Nucleus accumbens (tissue), 56 donors: Measurements from ENCODE around the gene SEPTIN1.
"Not testable (repeated sequence)": the region's sequence is repeated elsewhere in the genome, so short reads cannot be mapped to it uniquely, and the experiment has no call there.

Source experiments
- DNase-seq, 56 donors: peaks; one replicate each; lab custom pipeline; 2025; lab: John Stamatoyannopoulos, UW

SEPTIN1 gene

DNA sequence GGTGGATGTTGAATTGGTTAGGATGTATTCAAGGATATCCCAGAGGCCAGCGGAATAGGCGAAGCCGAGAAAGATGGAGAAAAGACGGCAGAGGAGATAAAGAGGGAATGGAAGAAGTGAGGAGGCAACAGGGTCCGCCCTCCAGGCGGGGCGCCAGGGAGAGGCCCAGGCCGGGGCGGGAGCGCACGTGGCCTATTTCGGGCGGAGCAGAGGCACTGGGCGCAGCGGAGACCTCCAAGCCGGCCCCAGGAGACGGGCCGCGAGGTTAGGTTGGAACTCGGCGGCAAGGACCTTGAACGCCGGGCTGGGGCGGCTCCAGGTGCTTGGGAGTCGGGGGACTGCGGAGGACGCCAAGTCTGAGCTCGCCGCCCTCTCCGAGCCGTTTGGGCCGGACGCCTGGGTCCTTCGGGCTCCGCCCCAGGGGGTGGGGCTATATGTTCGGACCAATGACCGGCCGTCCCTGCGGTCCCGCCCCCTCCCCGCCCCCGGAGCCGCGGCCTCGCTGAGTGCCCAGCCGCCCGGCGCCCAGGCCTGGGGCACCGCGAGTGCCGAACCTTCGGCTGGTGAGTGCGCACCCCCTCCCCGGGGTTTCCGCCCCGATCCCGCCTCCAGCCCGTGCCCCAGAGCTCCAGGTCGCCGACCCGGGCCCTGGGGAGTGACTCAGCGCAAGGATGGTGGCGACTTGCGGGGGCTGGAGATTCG, 24.9 kb upstream of the SEPTIN1 start, which contains the start of gene ZNF771:
ZNF771 (plus strand) TSS at position 505 of the 702 bp plus-strand sequence. CDS start 448 bp downstream, outside the sequence.
- peak; percentile 54 to 95 (median 88) for DNase-seq

DNA sequence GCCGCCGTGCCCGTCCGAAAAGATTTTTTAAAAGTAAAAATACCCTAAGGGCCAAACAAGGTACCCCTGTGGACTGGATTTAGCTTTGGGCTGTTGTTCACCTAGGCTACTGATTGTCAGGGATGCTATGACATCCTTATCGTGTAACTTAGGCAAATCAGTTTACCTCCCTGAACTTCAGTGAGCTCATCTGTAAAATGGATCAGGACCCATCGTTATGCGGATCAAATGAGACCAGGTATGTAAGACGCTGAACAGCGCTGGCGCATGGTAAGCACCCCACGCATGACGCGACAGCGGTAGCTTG, 24.4 kb upstream of the SEPTIN1 start:
- DNase-seq, result no peak

DNA sequence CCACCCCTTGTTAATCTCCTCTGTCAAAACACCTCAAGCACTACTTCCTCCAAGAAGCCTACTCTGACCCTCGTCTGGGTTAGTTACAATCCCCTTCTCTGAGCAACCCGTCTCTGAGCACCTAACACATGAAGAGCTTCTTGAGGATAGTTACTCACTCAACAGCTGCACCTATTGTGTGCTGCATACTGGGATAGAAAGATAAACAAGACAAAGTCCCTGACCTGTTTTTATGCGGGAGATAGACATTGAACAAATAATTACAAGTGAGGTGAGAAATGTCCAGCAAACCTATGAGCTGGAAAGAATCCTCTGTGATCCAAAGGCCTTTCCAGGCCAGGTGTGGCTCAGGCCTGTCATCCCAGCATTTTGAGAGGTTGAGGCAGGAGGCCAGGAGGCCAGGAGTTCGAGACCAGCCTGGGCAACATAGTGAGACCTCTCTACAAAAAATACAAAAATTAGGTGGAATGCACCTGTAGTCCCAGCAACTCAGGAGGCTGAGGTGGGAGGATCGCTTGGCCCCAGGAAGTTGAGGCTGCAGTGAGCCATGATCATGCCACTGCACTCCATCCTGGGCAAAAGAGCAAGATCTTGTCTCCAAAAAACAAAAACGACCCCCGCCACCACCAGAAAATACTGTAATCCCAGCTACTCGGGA, 19.5 kb upstream of the SEPTIN1 start:
- no peak for DNase-seq

DNA sequence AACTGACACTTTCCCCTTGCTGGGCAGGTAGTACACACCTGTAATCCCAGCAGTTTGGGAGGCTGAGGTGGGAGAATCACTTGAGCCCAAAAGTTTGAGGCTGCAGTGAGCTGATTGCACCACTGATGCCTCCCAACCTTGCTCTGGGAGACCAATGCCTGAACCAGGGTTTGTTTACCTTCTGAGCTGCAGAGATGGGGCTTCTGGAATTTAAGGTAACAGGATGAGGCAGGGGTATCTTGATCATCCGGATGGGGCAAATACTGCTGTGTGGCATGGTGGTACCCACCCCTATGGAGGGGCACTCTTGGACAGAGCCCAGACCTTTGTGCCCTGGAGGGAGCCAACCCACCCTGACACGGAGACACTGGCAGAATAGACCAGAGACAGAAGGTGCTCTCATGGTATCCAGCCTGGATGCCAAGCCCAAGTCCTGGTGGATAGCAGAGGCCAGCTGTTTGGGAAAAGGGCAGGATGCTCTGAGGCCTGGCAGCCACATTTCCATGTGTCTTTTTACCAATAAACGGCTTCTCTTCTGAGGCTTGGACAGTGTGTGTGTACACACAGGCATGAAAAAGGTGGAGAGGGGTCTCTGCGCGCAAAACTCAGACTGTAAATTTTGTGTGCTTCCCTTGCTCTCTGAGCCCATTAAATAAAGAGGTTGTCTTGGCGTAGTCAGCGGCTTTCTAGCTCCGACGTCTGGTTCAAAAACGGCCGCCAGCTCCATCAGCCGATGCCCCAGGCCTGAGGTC, 17.2 kb upstream of the SEPTIN1 start:
- DNase-seq, result no peak

DNA sequence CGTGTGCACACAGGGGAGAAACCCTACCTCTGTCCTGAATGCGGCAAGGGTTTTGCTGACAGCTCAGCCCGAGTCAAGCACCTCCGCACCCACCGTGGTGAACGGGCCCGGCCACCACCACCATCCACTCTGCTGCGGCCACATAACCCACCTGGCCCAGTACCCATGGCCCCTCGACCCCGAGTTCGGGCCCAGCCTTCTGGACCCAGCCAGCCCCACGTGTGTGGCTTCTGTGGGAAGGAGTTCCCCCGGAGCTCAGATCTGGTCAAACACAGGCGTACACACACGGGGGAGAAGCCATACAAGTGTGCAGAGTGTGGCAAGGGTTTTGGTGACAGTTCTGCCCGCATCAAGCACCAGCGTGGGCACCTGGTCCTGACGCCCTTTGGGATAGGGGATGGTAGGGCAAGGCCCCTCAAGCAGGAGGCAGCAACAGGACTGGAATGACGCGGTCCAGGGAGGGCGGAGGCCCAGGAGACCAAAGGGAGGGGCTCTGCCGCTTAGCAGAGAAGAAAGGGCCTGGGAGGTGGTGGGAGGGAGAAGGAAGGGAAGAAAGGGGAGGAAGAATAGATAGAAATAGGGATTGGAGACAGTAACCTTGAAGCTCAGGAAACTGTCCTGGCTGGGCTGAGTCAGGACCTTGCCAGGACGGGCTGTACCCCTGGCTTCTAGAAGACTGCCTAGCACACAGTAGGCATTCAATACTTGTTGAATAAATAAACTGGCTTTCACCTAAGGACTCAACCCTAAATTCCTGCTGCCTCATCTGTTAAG, 16.5 kb upstream of the SEPTIN1 start:
- no peak for DNase-seq

DNA sequence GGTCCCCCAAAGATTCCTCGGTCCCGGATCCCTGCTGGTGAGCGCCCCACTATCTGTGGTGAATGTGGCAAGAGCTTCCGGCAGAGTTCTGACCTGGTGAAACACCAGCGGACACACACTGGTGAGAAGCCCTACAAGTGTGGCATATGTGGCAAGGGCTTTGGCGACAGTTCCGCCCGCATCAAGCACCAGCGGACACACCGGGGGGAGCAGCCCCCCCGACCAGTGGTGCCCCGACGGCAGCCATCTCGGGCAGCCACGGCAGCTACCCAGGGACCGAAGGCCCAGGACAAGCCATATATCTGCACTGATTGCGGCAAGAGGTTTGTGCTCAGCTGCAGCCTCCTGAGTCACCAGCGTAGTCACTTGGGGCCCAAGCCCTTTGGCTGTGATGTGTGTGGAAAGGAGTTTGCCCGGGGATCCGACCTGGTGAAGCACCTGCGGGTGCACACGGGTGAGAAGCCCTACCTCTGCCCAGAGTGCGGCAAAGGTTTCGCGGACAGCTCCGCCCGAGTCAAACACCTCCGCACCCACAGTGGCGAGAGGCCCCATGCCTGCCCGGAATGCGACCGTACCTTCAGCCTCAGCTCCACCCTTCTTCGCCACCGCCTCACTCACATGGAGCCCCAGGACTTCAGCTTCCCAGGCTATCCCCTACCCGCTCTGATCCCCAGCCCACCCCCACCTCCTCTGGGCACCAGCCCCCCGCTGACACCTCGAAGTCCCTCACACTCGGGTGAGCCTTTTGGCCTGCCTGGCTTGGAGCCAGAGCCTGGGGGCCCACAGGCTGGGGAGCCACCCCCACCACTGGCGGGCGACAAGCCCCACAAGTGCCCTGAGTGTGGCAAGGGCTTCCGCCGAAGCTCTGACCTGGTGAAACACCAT, 15.7 kb upstream of the SEPTIN1 start:
- no peak for DNase-seq

DNA sequence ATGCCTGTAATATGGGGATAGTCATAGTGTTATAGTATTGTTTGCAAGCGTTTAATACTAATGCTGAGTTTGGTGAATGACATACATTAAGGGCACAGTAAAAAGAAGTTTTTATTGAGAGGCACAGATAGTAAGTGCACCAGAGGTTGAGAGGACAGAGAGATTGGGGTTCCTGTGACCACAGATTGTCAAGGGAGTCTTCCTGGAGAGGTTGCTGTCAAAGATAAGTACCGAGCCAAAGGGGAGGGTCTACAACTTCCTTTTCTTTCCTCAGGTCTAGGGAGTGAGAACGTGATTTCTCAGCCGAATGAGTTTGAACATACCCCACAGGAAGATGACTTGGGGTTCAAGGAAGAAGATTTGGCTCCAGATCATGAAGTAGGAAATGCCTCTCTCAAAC, 14.7 kb upstream of the SEPTIN1 start:
- no peak for DNase-seq

DNA sequence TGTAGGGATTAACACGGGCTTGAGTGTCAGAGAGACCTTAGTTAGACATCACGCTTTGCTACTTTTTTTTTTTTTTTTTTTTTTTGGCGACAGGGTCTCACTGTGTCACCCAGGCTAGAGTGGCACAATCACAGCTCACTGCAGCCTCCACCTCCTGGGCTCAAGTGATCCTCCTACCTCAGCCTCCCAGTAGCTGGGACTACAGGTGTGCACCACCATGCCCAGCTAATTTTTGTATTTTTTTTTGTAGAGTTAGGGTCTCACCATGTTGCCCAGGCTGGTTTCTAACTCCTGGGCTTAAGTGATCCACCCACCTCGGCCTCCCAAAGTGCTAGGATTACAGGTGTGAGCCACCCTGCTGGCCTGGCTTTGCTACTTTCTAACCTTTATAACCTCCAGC, 14.3 kb upstream of the SEPTIN1 start:
- not testable (repeated sequence) for DNase-seq

DNA sequence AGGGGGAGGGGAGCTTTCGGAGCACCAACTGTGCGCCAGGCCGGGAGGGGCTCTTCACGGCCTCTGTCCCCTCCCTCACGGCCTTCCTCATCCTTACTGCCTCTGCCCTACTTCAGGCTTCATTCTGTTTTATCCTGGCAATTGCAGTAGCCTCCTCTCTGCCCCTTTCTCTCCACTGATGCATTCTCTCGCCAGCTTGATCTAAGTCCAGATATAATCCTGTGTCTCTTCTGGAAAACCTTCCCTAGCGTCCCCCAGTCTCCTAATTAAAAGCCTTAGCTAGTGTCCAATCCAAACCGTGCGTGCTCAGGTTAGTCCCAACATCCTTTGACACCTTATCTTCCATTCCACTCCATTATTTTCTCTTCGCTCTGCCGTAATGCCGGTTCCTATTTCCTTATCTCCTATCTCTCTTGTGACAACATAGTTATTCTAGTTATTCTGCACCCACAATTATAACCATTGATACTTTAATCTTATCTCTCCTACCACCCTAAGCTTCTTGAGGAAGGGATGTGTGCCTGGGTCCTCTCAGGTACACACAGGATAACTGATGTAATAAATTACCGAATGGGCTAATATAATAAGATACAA, 13.7 kb upstream of the SEPTIN1 start:
- peak in 1 of 56 donors; percentile 34 for DNase-seq

DNA sequence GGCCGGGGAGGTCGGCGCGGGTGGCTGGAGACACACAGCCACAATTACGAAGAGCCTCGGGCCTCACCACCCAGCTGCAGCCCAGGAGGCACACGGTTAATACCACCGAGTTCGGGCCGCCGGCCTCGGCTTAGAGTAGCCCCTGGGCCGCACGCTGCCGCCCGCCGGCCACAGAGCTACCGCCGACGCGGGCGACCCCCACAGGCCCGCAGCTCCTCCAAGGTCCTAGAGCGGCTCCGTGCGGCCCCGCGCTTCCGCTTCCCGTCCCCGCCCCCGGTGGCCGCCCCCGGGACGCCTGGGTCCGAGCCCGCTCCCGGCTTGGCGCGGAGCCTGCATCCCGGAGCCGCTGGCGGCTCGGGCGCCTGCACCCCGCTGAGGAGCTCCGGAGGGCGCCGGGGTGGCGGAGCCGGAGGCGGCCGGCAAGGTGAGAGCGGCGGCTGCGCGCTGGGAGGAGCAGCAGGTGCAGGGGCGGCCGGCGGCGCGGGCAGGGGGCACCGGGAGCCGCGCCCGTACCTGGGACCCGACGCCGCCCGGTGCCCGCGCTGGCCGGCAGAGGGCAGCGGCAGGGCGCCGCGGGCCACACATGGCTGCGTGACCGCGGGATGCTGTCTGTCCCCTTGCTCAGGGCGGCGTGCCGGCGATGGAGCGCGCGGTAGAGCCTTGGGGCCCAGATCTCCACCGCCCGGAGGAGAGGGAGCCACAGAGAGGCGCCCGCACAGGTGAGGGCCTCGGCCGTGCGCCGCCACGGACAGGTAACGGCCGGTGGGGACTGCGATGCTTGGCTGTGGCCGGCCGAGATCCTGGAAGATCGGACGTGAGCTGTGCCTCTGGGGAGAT, 13.0 kb upstream of the SEPTIN1 start, which contains the start of gene ZNF48:
ZNF48 (plus strand) TSS at position 266 of the 837 bp plus-strand sequence; CDS start at position 641, 375 bp downstream.
- DNase-seq, result peak in 54 of 56 donors; percentile 25 to 91 (median 78)

DNA sequence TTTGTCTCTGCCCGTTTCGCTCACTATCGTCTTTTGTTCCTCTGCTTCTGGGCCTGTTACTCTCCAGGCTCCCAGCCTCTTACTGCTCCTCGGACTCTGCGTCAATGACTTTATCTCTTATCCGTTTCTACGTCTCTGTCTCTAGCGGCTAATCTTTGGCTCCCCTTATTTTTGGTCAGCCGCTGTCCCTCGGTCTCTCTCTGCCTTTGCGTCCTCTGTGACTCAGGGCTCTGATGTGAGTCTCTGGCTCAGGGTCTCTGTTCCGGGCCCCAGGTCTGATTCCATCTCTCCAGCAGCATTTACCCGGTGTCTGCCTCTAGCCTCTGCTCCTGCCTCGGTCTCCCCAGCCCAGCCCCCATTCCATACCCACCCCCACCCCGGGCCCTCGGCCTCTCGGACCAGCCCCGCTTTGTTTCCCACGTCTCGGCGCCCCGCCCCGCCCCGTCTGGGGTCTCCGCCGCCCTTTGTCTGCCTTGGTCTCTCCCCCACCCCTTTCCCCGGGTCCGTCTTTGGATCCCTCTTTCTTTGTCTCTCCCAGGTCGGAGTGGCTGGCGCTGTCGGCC, 12.3 kb upstream of the SEPTIN1 start:
- peak in 4 of 56 donors; percentile 45 to 58 (median 50) for DNase-seq

DNA sequence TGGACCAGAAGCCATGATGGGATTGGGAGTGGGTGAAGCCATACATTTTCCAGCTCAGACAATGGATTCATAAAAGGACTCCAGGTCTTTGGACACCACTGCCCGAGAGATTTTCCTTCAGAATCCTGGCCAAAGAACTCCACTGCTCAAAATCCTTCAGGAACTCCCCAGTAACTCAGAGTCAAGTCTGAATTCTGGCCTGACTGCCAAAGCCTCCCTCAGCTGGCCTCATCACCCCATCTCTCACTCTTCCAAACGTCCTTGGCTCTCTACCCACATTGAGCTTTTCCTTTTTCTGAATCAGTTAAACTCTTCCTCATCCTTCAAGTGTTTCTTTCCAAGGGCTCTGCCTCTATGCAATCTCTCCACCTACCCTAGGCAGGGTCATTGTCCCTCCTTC, 1.2 kb upstream of the SEPTIN1 start:
- no peak for DNase-seq

DNA sequence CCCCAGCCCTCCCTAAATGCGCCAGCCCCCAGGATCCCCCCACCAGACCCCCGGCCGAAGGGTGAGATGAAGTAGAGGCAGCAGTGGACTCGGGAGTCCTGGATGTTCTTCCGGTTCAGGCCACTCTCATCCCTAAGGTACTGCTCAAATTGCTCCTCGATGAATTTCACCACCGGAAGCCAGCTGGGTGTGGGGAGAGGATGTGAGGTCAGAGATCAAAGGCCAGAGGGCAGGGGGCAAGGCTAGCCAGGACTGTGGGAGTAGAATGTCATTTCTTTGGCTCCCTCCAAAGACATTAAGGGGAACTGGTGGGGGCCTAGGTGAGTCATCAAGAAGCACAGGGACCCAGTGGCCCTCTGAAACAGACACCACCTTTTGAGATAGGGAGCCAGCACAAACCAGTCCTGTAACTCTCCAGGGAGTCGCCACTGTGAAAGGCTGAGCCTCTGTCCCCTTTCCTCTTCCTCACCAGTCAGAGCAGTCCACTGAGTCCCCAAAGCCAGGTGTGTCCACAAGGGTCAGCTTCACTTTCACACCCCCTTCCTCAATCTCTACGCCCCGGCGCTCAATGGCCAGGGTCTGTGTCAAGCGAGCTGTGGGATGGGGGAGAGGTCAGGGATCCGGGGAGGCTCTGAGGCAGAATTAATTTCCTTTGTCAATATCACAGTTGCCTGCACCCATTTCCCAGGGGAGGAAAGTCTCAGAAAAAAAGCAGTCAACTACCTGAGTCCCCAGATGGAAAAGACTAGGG, 895 bp downstream of the SEPTIN1 start:
- no peak for DNase-seq

DNA sequence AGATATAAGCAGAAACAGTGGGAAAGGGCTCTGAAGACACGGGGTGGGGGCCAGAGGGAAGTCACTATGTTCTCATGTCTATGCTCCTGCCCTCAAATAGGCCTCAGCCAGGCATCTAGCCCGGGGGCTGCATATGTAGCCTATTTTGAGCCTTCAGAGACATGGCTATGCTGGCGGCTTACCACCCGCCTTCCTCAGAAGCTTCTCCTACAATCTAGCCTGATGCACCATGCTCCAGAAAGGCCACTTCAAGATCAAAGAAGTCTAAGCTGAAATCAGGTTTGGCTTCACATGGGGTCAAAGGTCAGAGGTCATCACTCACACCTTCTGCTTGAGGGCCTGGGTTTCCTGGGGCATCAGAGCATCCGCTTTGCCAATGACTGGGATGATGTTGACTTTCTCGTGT, 1.6 kb downstream of the SEPTIN1 start:
- no peak for DNase-seq

DNA sequence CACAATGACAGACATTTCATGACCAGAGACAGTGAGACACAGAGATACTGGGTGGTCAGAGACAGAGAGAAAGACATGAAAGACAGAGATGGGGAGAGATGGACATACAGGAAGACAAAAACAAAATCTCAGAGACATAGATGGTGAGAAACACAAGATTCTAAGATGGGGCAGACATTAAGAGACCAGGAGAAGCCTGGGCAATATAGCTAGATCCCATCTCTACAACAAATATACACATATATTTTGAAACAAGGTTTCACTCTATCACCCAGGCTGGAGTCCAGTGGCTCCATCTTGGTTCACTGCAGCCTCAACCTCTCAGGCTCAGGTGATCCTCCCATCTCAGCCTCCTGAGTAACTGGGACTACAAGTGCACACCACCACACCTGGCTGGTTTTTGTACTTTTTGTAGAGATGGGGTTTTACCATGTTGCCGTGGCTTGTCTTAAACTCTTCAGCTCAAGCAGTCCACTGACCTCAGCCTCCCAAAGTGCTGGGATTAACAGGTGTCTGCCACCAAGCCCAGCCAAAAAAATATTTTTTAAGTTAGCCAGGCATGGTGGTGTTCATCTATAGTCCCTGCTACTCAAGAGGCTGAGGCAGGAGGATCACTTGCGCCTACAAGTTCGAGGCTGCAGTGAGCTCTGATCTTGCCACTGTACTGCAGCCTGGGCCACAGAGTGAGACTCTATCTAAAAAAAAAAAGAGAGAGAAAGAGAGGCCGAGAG, 2.1 kb downstream of the SEPTIN1 start:
- no peak for DNase-seq

DNA sequence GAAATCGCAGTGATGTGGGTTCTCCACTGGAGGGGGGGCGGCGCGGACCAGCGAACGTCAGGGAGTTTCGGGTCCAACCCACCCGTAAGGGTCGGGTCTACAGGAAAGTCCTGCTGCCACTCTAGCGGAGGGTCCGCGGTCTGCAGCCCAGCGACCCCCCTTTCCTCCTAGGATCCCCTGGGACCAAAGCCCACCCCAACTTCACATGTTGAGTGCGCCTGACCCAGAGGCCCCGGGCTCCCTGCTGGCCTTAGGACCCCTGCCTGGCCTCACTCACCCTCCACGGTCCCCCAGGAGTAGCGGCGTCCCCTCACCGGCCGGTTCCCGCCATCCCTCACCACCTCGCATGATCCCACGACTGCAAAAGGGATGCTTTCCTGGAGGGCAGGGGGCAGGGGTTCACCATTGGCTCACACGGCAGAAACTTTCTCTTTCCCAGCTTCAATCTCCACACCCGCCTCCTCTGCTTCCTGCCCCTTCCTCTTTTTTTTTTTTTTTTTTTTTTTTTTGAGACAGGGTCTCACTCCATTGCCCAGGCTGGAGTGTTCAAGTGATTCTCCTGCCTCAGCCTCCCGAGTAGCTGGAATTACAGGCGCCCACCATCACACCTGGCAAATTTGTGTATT, 3.1 kb downstream of the SEPTIN1 start:
- no peak for DNase-seq
